H1 (cell line): ENCODE measurements around the gene ERO1B. TPM values are rescaled to one million over a fixed set of nuclear protein-coding genes. Genes with fewer than 3 reads are reported as not detected.

Experiments
- CTCF ChIA-PET: fragments of 300-600 bp; sonication (Branson Sonifier 250); formaldehyde crosslinking; loops from one replicate; lab custom pipeline; 2021; ENCODE audit not compliant: partially characterized antibody; lab: Charles Lee
- POLR2A ChIA-PET: fragments of 300-600 bp; sonication (Branson Sonifier 250); formaldehyde crosslinking; loops from one replicate; lab custom pipeline; 2021; ENCODE audit warnings: inconsistent platforms; ENCODE audit not compliant: partially characterized antibody; lab: Charles Lee
- DNase-seq, 2 experiments: peaks; one replicate each; pipeline versions ENCODE4 v3.0.0 to v3.0.0-alpha.2; 2010 to 2022; ENCODE audit warnings: low spot score in 2 of 2, low read depth in 1 of 2, mixed read lengths in 1 of 2
- FAIRE-seq: peaks from 2 replicates; lab custom pipeline; 2011; peaks lifted over from hg19 to GRCh38; lab: Jason Lieb, UNC
- H2AFZ ChIP-seq: 2 replicates; pipeline ENCODE4 v1.8.1; 2012; ENCODE audit warnings: low read length, inconsistent platforms
- H2AK5ac ChIP-seq: 2 replicates; pipeline ENCODE4 v1.6.1; 2013; ENCODE audit warnings: low read depth, low read length
- H2BK120ac ChIP-seq: replicated peaks from 2 replicates; pipeline ENCODE3; 2013; ENCODE audit warnings: low read depth, low read length, inconsistent platforms
- H2BK12ac ChIP-seq: 2 replicates; pipeline ENCODE4 v1.6.1; 2013; ENCODE audit warnings: low read depth, low read length
- H2BK15ac ChIP-seq: 2 replicates; pipeline ENCODE4 v1.6.1; 2013; ENCODE audit warnings: low read length
- H2BK20ac ChIP-seq: 2 replicates; pipeline ENCODE4 v1.6.1; 2013; ENCODE audit warnings: low read length
- H2BK5ac ChIP-seq: 2 replicates; pipeline ENCODE4 v1.6.1; 2013; ENCODE audit warnings: low read depth, low read length
- H3K14ac ChIP-seq: 2 replicates; pipeline ENCODE4 v1.6.1; 2013; ENCODE audit warnings: inconsistent platforms; ENCODE audit not compliant: insufficient read length
- H3K18ac ChIP-seq: 2 replicates; pipeline ENCODE4 v1.6.1; 2013; ENCODE audit warnings: low read length; ENCODE audit errors: extremely low read depth
- H3K23ac ChIP-seq: 2 replicates; pipeline ENCODE4 v1.6.1; 2013; ENCODE audit warnings: inconsistent platforms; ENCODE audit not compliant: insufficient read length
- H3K23me2 ChIP-seq: 2 replicates; pipeline ENCODE4 v1.6.1; 2013; ENCODE audit warnings: low read depth, low read length
- H3K27ac ChIP-seq: 2 replicates; pipeline ENCODE4 v1.6.1; 2011; ENCODE audit warnings: low read depth, low read length, inconsistent platforms
- H3K27me3 ChIP-seq, 4 experiments: replicated peaks in 1 of 4; 1 replicate in 1 of 4; 2 replicates in 3 of 4; pipeline versions ENCODE4 v1.6.1 to v1.8.1; 2011 to 2013; ENCODE audit warnings: low read length in 3 of 4, mild to moderate bottlenecking in 3 of 4, inconsistent platforms in 2 of 4, mixed read lengths in 2 of 4, moderate library complexity in 1 of 4; ENCODE audit not compliant: control insufficient read depth in 3 of 4, insufficient read depth in 3 of 4; ENCODE audit errors: extremely low read depth in 1 of 4
- H3K36me3 ChIP-seq, 4 experiments: 2 replicates each; pipeline versions ENCODE4 v1.6.1 to v1.8.1; 2011 to 2013; ENCODE audit warnings: mild to moderate bottlenecking in 4 of 4, low read length in 3 of 4, moderate library complexity in 2 of 4, control low read depth in 1 of 4, inconsistent platforms in 1 of 4; ENCODE audit not compliant: insufficient read depth in 4 of 4, control insufficient read depth in 2 of 4
- H3K4ac ChIP-seq: replicated peaks from 2 replicates; pipeline ENCODE3; 2013; ENCODE audit warnings: low read length, low read depth, mixed read lengths, inconsistent platforms; ENCODE audit not compliant: insufficient read length
- H3K4me1 ChIP-seq, 4 experiments: replicated peaks in 1 of 4; 1 replicate in 1 of 4; 2 replicates in 3 of 4; pipeline versions ENCODE4 v1.6.1 to v1.8.1; 2011 to 2013; ENCODE audit warnings: low read length in 3 of 4, inconsistent platforms in 2 of 4, mixed read lengths in 1 of 4; ENCODE audit not compliant: insufficient read depth in 4 of 4, control insufficient read depth in 3 of 4
- H3K4me2 ChIP-seq, 2 experiments: 2 replicates each; pipeline versions ENCODE4 v1.6.1 to v1.8.1; 2011 to 2013; ENCODE audit warnings: low read depth in 2 of 2, low read length in 2 of 2, control low read depth in 1 of 2, inconsistent platforms in 1 of 2, mild to moderate bottlenecking in 1 of 2; ENCODE audit not compliant: insufficient read depth in 1 of 2
- H3K4me3 ChIP-seq, 4 experiments: fragments of 200-600, 300-600 bp in 1 of 4; sonication (generic), shearing (Covaris generic), sonication (Bioruptor Twin) in 1 of 4; 2 replicates each; pipeline versions ENCODE4 v1.5.1 to v1.8.1; 2011 to 2016; ENCODE audit warnings: low read length in 4 of 4, low read depth in 3 of 4, control low read depth in 2 of 4, inconsistent platforms in 2 of 4, mild to moderate bottlenecking in 2 of 4, mixed read lengths in 1 of 4, moderate library complexity in 1 of 4; ENCODE audit not compliant: insufficient read depth in 2 of 4; ENCODE audit errors: extremely low read depth in 1 of 4
- H3K56ac ChIP-seq: replicated peaks from 2 replicates; pipeline ENCODE3; 2013; ENCODE audit warnings: low read depth, mild to moderate bottlenecking, mixed read lengths, low read length, inconsistent platforms; ENCODE audit not compliant: insufficient read length
- H3K79me1 ChIP-seq: 2 replicates; pipeline ENCODE4 v1.6.1; 2013; ENCODE audit warnings: low read depth, low read length, control low read depth
- H3K79me2 ChIP-seq, 2 experiments: 2 replicates each; pipeline versions ENCODE4 v1.6.1 to v1.8.1; 2012 to 2013; ENCODE audit warnings: low read length in 2 of 2, mild to moderate bottlenecking in 2 of 2, inconsistent platforms in 1 of 2; ENCODE audit not compliant: insufficient read depth in 2 of 2, control insufficient read depth in 1 of 2
- H3K9ac ChIP-seq, 4 experiments: replicated peaks in 1 of 4; 1 replicate in 1 of 4; 2 replicates in 3 of 4; pipeline versions ENCODE4 v1.6.1 to v1.8.1; 2011 to 2013; ENCODE audit warnings: low read depth in 3 of 4, low read length in 3 of 4, control low read depth in 2 of 4, mild to moderate bottlenecking in 2 of 4, moderate library complexity in 2 of 4, inconsistent platforms in 1 of 4; ENCODE audit errors: extremely low read depth in 1 of 4
- H3K9me3 ChIP-seq, 2 experiments: 2 replicates each; pipeline versions ENCODE4 v1.6.1 to v1.8.1; 2012 to 2013; ENCODE audit warnings: mild to moderate bottlenecking in 2 of 2, moderate library complexity in 2 of 2, control low read depth in 1 of 2, inconsistent platforms in 1 of 2, low read depth in 1 of 2, low read length in 1 of 2, mixed read lengths in 1 of 2; ENCODE audit not compliant: insufficient read depth in 2 of 2
- H4K20me1 ChIP-seq, 2 experiments: replicated peaks in 1 of 2; 2 replicates each; pipeline versions ENCODE3 to v1.8.1; 2011 to 2013; ENCODE audit warnings: inconsistent platforms in 2 of 2, low read length in 2 of 2, mild to moderate bottlenecking in 1 of 2; ENCODE audit not compliant: insufficient read depth in 2 of 2, control insufficient read depth in 1 of 2
- H4K5ac ChIP-seq: 2 replicates; pipeline ENCODE4 v1.6.1; 2013; ENCODE audit warnings: low read length, low read depth, mixed read lengths, inconsistent platforms; ENCODE audit not compliant: insufficient read length
- H4K8ac ChIP-seq: 2 replicates; pipeline ENCODE4 v1.8.0; 2013; ENCODE audit warnings: mild to moderate bottlenecking, moderate library complexity, low read length, inconsistent platforms; ENCODE audit not compliant: insufficient read depth; ENCODE audit errors: extremely low read depth
- H4K91ac ChIP-seq: replicated peaks from 2 replicates; pipeline ENCODE3; 2013; ENCODE audit warnings: low read length, mixed read lengths, inconsistent platforms; ENCODE audit not compliant: insufficient read length
- BACH1 ChIP-seq: IDR thresholded peaks from 2 replicates; pipeline ENCODE4 v1.6.1; 2012; ENCODE audit warnings: low read length, improper control_type of control experiment
- CBX5 ChIP-seq: fragments of 300-800, 300-1000 bp; sonication (generic); IDR thresholded peaks from 2 replicates; pipeline ENCODE4 v1.7.1; 2016; ENCODE audit warnings: antibody characterized with exemption, low read length, low read depth
- CHD1 ChIP-seq: IDR thresholded peaks from 2 replicates; pipeline ENCODE4 v1.6.1; 2012; ENCODE audit warnings: low read depth, low read length, improper control_type of control experiment
- JUN ChIP-seq: IDR thresholded peaks from 2 replicates; pipeline ENCODE4 v1.6.1; 2011; ENCODE audit warnings: low read depth, mild to moderate bottlenecking, improper control_type of control experiment, low read length
- RAD21 ChIP-seq, 2 experiments: IDR thresholded peaks in 1 of 2; conservative IDR thresholded peaks in 1 of 2; 2 replicates each; pipeline ENCODE4 v1.6.1; 2011; ENCODE audit warnings: low read depth in 2 of 2, low read length in 2 of 2, improper control_type of control experiment in 1 of 2, inconsistent platforms in 1 of 2, mild to moderate bottlenecking in 1 of 2, moderate library complexity in 1 of 2
- SAP30 ChIP-seq: fragments of 300-600 bp; sonication (generic); IDR thresholded peaks from 2 replicates; pipeline ENCODE4 v1.7.1; 2012; ENCODE audit warnings: low read length, moderate library complexity, mild to moderate bottlenecking, inconsistent platforms; ENCODE audit not compliant: insufficient read depth, insufficient replicate concordance
- SIN3A ChIP-seq, 2 experiments: IDR thresholded peaks in 1 of 2; conservative IDR thresholded peaks in 1 of 2; 2 replicates each; pipeline ENCODE4 v1.6.1; 2011 to 2012; ENCODE audit warnings: low read length in 2 of 2, improper control_type of control experiment in 1 of 2, low read depth in 1 of 2, mild to moderate bottlenecking in 1 of 2
- SIX5 ChIP-seq: IDR thresholded peaks from 2 replicates; pipeline ENCODE4 v1.6.1; 2011; ENCODE audit warnings: mild to moderate bottlenecking, low read depth, low read length
- TBP ChIP-seq: IDR thresholded peaks from 2 replicates; pipeline ENCODE4 v1.6.1; 2011; ENCODE audit warnings: low read depth, low read length, improper control_type of control experiment
- WGBS, 2 experiments: shearing (Covaris generic) in 1 of 2; methylation state at CpG; one replicate each; pipeline versions ENCODE4 v1.1.6 to v1.1.7; 2013 to 2015; ENCODE audit warnings: low lambda C conversion rate in 2 of 2, mixed read lengths in 2 of 2, inconsistent platforms in 1 of 2, low coverage in 1 of 2, missing lambda C conversion rate in 1 of 2; ENCODE audit not compliant: insufficient replicate concordance in 2 of 2, insufficient coverage in 1 of 2, insufficient read length in 1 of 2; ENCODE audit errors: extremely low coverage in 1 of 2, missing lambda C conversion rate in 1 of 2; 5-methylcytosine and 5-hydroxymethylcytosine counted together
- polyA plus RNA-seq, 7 experiments: library from polyadenylated mRNA; depleted of rRNA in 3 of 7; stranded (reverse) in 5 of 7; unstranded in 2 of 7; fragments of >200 nt in 5 of 7; fragments of 200-250 nt in 2 of 7; gene quantifications; 1 replicate in 5 of 7; 2 replicates in 1 of 7; 4 replicates in 1 of 7; pipeline versions ENCODE4 v1.2.1 to v1.2.3, GENCODE V29; 2011 to 2013; ENCODE audit warnings: missing spikeins in 2 of 7, mixed read lengths in 2 of 7
- total RNA-seq: library from RNA; stranded (reverse); fragmentation: NEBNext Ultra II Directional; extraction: Animal tissue kit (Norgen Biotek cat#: 25700); gene quantifications from 2 replicates; pipeline ENCODE4 v1.2.1, GENCODE V29; 2021
- TF ChIP-seq, protein P1 (sequence below): IDR thresholded peaks from 2 replicates; pipeline ENCODE4 v1.6.1; 2012; ENCODE audit warnings: inconsistent platforms

ERO1B gene
- total and polyA plus RNA-seq, 2 of the 8 experiments (the other 6 are each of a cell fraction or from before 2014, with no cell fraction given) = 0.74 to 5.6 TPM

DNA sequence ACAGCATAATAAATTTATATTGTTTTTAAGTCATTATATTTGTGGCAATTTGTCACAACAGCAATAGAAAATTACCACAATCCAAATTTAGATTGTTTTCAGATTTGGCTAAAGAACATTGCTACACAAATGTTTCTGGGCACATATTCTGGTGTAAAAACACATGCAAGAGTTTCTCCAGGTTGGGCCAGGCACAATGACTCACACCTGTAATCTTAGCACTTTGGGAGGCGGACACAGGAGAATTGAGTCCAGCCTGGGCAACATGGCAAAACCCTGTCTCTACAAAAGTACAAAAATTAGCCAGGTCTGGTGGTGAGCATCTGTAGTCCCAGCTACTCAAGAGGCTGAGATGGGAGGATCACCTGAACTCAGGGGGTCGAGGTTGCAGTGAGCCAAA is 8.4 kb downstream of the ERO1B start:
- Histone ChIP-seq H3K4ac (no peak overlapping the region), H2BK15ac (no peak overlapping the region), H3K56ac (no peak overlapping the region), H2AK5ac (no peak overlapping the region), H3K23ac (no peak overlapping the region), H3K4me2 (no peak overlapping the region), H4K5ac (no peak overlapping the region), H3K79me2 (no peaks in the 10 kb centered on the region), H3K4me3 (no peak overlapping the region), H4K8ac (no peak overlapping the region), H3K9me3 (no peaks in the 10 kb centered on the region)
- DNase-seq = no peak
- no peak for FAIRE-seq
- CTCF ChIA-PET = interaction anchor here (1.5 kb wide), 1 partner anchor 11 kb away, joined by 3 read pairs; no protein-coding TSS in a partner anchor
- TF ChIP-seq CBX5 = no peak
- no peak for TF ChIP-seq SIX5
- TF ChIP-seq TBP = no peak
- TF ChIP-seq CHD1 = no peak
- TF ChIP-seq, protein P1, sequence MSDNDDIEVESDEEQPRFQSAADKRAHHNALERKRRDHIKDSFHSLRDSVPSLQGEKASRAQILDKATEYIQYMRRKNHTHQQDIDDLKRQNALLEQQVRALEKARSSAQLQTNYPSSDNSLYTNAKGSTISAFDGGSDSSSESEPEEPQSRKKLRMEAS = no peak
- no peak for TF ChIP-seq JUN
- no peak for TF ChIP-seq SIN3A (conservative IDR thresholded peaks at IDR 0.05 in 1 of 2, IDR thresholded peaks at IDR 0.05 in 1 of 2; ENCODE audit: low read depth in 1 of 2, low read length in 2 of 2)
- TF ChIP-seq SAP30 = no peak
- no peak for TF ChIP-seq BACH1
- TF ChIP-seq RAD21 (IDR thresholded peaks at IDR 0.05 in 1 of 2, conservative IDR thresholded peaks at IDR 0.05 in 1 of 2; ENCODE audit: low read depth in 2 of 2, low read length in 2 of 2) = no peak
- TF ChIP-seq, all 59 proteins: peak for 0
- H3K36me3 ChIP-seq = no peaks in the 10 kb centered on the region
- H4K20me1 ChIP-seq = no peaks in the 10 kb centered on the region
- 68% methylated on average over 2 of the region's 2 CpGs; no CpG with 5 or more reads in 1 of the 2 experiments for WGBS, 2 experiments
- no peaks in the 10 kb centered on the region for H3K4me1 ChIP-seq
- no peak overlapping the region for H3K27ac ChIP-seq
- no peak overlapping the region for H2BK120ac ChIP-seq
- H3K27me3 ChIP-seq = no peaks in the 10 kb centered on the region
- no peaks in the 10 kb centered on the region for H3K23me2 ChIP-seq
- H3K14ac ChIP-seq = no peak overlapping the region
- POLR2A ChIA-PET = no interaction called here
- no peak overlapping the region for H2BK5ac ChIP-seq
- no peak overlapping the region for H2BK20ac ChIP-seq
- H3K18ac ChIP-seq = no peak overlapping the region
- H2AFZ ChIP-seq = no peak overlapping the region
- H3K79me1 ChIP-seq = no peaks in the 10 kb centered on the region
- no peak overlapping the region for H4K91ac ChIP-seq
- no peak overlapping the region for H3K9ac ChIP-seq
- H2BK12ac ChIP-seq = no peak overlapping the region
